GM18520 (cell line): ENCODE data around the gene ZNF726.
"Not testable (repeated sequence)": the region's sequence is repeated elsewhere in the genome, so short reads cannot be mapped to it uniquely, and the experiment has no call there.

Experiments used
- ATAC-seq: cut with Tn5 transposase; IDR thresholded peaks from one replicate; pipeline ENCODE4 v1.9.1; 2021; ENCODE audit not compliant: unreplicated experiment

Gene ZNF726

DNA sequence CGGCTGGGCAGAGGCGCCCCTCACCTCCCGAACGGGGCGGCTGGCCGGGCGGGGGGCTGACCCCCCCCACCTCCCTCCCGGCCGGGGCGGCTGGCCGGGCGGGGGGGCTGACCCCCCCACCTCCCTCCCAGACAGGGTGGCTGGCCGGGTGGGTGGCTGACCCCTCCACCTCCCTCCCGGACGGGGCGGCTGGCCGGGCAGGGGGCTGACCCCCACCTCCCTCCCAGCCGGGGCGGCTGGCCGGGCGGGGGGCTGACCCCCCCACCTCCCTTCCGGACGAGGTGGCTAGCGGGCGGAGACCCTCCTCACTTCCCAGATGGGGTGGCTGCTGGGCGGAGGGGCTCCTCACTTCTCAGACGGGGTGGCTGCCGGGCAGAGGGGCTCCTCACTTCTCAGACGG, 22.3 kb downstream of the ZNF726 start:
- ATAC-seq = not testable (repeated sequence)

DNA sequence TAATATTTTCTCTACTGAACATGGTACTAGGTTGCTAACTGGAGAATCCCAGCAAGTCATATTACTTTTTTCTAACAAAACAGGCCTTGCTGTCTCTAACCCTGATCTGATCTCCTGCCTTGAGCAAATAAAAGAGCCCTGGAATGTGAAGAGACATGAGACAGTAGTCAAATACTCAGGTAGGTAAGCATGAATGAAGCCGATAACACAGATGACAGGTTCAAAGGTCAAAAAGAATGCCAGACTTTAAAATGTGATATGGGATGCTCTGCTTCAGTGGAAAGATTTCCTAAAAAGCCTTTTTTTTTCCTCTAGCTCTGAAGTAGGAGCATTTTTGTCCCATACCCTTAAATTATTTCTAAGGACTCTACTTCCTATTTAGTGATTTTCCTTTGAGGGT, 28.7 kb downstream of the ZNF726 start:
- no peak for ATAC-seq

DNA sequence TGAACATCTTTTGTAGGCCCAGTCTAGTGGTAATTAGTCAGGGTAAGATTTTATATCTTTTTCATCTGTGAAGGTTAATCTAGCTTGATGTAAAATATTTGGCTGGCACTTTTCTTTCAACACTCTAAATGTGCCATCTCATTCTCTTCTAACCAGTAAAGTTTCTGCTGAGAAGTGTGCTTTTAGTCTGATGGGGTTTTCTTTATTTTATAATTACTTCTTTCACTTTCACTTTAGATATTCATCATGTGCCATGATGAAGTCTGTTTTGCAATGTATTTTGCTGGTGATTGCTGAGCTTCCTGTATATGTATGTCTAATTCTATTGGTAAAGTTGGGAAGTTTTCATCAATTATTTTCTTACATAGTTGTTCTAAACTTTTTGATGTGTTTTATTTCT, 31.9 kb downstream of the ZNF726 start:
- ATAC-seq = no peak

DNA sequence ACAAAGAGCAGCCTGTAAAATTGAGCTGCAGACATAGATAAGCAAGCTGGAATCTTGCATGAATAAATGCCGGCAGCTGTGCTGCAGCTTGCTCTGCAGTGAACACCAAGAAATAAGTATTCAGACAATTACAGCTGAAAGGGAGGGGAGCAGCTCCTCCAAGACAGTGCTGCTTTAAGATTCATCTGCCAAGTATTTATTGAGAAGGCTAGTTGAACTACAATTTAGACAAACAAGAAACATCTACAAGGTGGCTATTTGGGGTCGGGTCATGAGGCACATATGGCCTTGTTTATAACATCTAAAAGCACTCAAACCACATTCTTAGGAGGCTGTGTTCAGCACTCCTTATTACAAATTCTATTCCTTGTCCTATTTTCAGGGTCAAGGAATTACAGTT, 34.9 kb downstream of the ZNF726 start:
- no peak for ATAC-seq

DNA sequence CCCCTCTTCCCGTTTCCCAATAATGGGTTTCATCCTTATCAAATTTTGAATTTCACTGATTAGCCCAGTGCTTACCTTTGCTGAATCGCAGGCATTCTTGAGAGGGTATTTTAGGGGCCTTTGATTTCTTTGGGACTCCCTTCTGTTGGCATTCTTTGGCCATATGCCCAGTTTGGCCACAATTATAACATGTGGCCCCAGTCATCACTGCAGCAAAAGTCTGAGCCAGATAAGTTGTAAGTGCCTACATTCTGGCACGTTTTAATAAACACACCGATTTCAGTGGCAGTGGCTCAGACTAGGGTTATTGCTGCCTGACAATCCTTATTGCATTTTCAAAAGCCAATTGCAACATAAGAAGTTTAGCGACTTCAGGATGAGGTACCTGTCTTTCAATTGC, 41.4 kb downstream of the ZNF726 start:
- ATAC-seq = no peak

DNA sequence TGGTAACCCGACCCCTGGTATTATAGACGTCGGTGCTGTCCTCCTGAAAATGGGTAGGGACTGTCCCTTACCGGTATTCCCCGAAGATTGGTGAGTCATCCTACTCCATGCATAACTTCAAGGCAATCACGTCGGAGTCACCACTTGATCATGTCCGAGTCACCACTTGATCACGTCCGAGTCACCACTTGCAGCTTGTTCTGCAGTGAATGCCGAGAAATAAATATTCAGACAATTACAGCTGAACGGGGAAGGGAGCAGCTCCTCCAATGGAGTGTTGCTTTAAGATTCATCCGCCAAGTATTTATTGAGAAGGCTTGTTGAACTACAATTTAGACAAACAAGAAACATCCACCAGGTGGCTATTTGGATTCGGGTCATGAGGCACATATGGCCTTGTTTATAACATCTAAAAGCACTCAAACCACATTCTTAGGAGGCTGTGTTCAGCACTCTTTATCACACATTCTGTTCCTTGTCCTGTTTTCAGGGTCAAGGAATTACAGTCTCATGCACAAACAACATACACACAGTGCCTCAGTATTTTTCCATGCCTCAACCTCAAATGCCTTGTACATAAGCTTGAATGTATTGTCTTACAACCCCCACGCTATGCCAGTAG, 43.1 kb downstream of the ZNF726 start:
- ATAC-seq = no peak

DNA sequence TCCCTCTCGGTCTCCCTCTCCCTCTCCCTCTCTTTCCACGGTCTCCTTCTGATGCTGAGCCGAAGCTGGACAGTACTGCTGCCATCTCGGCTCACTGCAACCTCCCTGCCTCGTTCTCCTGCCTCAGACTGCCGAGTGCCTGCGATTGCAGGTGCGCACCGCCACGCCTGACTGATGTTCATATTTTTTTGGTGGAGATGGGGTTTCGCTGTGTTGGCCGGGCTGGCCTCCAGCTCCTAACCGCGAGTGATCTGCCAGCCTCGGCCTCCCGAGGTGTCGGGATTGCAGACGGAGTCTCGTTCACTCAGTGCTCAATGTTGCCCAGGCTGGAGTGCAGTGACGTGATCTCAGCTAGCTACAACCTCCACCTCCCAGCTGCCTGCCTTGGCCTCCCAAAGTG, 48.7 kb downstream of the ZNF726 start:
- not testable (repeated sequence) for ATAC-seq

DNA sequence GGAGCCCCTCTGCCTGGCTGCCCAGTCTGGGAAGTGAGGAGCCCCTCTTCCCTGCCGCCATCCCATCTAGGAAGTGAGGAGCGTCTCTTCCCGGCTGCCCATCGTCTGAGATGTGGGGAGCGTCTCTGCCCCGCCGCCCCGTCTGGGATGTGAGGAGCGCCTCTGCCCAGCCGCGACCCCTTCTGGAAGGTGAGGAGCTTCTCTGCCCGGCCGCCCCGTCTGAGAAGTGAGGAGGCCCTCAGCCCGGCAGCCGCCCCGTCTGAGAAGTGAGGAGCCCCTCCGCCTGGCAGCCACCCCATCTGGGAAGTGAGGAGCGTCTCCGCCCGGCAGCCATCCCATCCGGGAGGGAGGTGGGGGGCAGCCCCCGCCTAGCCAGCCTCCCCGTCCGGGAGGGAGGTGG, 49.2 kb downstream of the ZNF726 start:
- ATAC-seq = not testable (repeated sequence)

DNA sequence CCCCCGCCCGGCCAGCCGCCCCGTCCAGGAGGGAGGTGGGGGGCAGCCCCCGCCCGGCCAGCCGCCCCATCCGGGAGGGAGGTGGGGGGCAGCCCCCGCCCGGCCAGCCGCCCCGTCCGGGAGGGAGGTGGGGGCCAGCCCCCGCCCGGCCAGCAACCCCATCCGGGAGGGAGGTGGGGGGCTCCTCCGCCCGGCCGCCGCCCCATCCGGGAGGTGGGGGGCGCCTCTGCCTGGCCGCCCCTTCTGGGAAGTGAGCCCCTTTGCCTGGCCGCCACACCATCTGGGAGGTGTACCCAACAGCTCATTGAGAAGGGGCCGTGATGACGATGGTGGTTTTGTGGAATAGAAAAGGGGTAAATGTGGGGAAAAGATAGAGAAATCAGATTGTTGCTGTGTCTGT, 49.6 kb downstream of the ZNF726 start:
- not testable (repeated sequence) for ATAC-seq

DNA sequence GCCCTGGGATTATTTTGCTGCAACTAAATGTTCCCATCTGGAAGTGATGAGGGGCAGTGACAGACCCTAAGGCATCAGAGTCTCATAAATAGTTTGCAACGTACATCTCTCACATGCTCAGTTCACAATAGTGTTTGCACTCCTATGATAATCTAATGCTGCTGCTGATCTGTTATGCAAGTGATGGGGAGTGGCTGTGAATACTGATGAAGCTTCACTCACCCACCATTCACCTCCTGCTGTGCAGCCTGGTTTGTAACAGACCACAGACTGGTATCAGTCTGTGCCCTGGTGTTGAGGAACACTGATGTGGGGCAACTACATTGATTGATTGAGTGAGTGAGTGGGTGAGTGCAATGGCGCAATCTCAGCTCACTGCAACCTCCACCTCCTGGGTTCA, 54.9 kb downstream of the ZNF726 start:
- ATAC-seq = no peak

DNA sequence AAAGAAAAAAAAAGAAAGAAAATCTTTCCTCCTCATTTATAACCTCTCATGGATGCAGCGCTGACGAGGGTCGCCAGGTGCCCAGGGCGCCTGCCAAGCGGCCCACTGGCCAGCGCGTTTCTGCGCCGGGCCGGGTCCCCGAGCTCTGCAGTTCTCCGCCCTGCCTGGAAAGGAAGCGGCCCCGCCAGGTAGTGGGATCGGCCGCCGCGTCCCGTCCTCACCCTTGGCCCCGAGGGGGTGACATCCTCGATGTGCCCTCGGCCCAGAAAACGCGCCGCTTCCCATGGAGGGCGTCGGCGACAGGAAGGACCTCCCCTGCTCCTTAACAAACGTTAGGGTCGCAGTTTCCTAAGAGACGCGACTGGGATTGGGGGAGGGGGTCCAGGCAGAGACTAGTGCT, 56.9 kb downstream of the ZNF726 start:
- ATAC-seq = no peak

DNA sequence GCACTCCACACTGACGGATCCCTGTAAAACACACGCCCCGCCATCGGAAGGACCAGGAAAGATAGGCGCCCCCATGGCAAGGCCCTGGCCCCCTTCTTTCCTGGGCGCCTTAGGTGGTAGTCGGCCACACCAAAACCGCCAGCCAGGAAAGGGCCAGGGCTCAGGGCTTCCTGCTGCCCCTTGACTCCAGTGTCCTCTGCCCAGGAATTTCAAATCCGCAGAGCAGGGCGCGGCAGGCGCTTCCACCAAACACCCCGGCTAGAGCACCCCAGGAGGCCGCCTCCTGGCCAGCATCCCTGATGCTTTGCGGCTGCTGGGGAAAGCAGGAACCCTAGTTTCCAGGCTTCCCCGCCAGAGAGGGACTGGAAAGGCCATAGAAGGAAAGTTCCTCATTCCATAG, 57.5 kb downstream of the ZNF726 start:
- ATAC-seq = no peak

DNA sequence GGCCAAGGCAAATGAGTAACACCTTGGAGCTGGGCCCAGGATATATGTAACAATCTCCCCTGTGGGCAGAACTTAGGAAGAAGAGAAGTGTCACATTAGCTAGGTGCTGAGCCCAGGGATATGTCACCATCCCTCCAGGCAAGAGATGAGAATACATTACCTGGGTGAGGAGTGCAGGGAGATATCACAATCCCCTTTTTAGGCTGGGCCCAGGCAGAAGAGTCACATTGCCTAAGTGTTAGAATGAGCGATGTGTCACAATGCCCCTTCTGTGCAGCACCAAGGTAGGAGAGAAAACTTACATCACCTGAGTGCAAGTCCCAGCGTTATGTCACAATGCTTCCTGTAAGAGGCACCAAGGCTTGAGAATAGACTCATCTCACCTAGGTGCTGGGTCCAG, 60.3 kb downstream of the ZNF726 start:
- ATAC-seq = no peak

DNA sequence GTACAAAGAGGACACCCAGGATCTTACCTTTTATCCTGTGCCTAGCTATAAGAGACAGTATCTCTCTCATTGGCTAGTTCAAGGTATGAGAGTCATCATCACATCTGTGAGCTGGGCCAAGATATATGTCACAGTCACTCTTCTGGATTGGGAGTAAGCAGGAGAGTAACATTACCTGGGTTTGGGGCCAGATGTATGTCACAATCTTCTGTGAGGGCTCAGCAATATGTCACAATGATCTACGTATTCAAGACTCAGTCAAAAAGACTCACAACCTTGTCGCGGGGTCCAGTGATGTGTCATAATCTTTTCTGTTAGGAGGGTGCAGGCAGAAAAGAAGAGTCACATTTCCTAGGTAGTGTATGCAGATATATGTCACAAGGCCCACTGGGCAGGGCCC, 61.9 kb downstream of the ZNF726 start:
- ATAC-seq = not testable (repeated sequence)

DNA sequence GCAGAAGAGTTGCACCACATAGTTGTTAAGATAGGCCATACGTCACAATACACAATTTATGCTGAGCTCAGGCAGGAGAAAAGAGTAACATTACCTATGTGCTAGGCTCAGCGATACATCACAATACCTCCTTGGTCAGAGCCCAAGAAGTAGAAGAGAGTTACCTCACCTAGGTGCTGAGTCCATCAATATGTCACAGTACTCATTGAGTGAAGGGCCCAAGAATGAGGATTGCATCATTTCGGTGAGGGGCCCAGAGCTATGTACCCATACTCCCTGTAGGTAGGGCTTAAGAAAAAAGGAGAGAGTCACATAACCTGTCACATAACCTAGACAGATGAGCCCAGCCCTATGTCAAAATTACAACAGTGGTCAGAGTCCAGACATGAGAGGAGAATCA, 62.6 kb downstream of the ZNF726 start:
- ATAC-seq = not testable (repeated sequence)

DNA sequence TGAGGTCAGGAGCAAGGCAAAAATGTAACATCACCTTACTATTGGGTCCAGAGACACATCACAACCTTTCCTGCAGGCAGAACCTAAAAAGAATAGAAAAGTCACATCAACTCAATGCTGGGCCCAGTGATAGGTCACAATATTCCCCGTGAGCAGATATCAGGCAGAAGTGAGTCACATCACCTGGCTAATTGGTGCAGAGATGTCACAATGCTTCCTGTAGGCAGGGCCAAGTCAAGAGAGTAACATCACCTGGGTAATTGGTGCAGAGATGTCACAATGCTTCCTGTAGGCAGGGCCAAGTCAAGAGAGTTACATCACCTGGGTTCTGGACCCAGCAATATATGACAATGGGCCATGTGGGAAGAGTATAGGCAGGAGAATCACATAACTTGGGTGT, 63.4 kb downstream of the ZNF726 start:
- no peak for ATAC-seq

DNA sequence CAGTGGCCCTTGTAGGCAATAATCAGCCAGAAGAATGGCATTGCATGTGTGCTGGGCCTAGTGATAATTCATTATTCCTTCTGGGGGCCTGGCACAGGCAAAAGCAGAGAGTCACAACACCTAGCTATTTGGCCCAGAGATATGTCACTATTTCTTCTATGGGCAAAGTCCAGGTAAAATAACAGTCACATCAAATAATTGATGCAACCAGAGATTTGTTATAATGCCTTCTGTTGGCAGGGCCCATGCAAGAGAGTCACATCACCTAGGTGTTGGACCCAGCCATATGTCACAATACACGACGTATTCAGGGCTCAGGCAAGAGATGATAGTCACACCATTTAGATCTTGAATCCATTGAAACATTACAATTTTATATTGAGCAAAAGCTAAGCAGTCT, 66.1 kb downstream of the ZNF726 start:
- ATAC-seq = no peak

DNA sequence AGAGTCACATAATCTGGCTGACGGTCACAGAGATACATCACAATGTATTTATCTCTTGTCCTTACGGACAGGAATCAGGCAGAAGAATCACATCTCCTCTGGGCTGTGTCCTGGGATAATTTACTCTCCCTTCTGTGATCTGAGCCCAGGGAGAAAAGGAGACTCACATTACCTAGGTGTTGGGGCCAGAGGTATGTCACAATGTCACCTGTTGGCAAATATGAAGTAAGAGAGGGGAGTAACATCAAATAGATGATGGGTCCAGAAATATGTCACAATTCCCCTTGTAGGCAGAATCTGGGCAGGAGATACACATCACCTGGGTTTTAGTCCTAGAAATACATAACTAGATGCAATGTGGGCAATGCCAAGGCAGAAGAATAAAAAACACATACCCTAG, 67.2 kb downstream of the ZNF726 start:
- ATAC-seq = no peak

DNA sequence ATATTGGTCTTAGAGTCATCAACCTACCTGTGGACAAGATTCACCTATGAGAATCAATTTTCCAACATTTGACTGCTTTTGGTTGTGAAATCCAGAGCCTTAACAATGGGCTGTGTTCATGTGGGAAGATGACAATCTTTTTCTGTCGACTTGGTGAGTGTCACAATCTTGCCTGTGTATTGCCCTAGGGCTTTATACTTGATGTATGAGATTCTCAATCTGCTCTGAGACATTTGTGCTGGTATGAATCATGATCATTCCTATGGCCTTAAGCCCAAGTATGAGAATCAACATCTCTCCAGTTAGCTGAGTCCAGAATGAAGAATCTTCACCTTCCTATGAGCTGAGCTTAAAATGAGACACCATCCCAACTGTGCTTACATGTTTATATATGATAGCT, 68.7 kb downstream of the ZNF726 start:
- no peak for ATAC-seq
